ENCODE data around the gene KIAA0825.

Gene KIAA0825

DNA sequence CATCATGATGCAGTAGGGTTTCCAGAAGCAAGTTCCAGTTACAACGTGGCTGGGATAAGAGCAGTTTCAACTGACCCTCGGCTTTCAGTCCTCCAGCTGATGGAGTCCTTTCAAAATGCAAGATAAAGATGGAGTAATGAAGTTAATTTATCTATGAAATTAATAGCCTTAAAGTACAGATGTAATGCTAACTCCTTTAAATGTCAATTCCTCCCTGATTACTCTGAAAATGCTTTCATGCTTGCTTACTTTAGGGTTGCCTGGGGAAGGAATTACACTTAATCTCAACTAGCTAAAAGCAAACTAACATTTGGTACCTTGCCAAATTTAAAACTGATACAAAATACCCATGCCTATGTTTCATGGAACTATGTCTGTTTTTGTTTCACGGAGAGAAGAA lies 178.4 kb downstream of the KIAA0825 start:
- DNase-seq (ENCODE audit: low spot score), result no peak

DNA sequence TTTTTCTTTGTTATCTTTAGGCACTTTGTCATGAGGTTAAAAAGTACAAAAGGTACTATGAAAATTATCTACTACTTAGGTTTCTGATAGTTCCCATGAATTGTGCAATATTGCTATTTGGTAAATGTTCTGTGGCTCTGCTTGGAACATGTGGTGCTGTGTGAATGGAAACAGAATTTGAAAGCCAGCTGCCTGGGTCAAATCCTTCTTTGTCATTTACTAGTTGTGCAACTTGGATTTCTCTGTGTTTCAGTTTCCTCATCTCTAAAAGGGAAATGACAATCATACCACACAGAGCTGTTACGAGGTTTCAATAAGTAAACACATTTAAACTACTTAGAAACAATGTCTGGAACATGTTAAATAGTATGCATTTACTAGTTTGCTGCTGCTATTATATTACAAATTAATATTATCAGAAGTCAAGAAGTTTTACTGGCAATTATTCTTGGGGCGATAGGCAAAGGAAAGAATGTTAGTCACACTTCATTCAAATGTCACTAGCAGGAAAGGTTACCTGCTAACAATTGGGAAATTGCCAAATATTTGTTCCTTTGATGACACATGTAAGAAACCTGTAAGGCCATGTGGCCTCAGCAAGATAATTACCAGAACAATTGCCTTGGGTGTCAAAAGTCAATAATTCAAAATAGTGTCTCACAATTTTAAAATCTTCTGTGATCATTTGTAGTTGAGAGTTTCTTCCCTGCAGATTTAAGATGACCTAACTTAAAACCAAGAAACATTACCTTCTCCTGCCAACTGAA lies 184.8 kb downstream of the KIAA0825 start:
- peak; percentile 47 for DNase-seq (ENCODE audit: low spot score)

DNA sequence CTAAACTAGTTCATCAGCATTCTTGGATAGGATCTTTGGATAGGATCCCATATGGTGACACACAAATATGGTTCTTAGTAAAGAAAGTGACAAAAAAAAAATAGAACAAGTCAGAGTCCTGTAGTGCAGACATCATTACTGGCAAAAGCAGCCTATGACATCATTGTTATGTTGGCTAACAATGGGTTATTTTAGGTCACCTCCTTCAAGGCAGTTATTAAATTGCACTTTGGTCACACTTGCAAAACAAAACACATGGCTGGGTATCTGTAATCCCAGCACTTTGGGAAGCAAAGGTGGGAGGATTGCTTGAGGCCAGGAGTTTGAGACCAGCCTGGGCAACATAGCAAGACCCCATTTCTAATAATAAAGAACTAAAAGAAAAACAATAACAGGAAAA lies 185.9 kb downstream of the KIAA0825 start:
- DNase-seq (ENCODE audit: low spot score), result peak; percentile 8

DNA sequence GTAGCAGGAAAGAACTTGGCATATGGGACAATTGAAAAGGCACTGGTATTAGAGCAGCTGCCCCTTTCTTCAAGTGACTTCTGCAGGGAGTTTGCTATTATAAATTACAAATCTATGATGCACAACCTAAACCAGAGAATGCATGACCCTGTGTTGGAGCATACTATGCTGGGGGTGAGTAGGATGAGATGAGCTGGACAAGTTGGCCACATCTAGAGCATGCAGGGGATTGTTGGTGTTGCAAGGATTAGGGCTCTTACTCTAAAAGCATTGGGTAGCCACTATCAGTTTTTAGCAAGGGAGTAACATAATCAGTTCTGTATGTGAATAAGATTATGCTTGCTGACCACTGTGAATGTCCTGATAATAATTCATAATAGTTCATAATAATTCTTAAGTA lies 186.7 kb downstream of the KIAA0825 start:
- DNase-seq (ENCODE audit: low spot score), result no peak

DNA sequence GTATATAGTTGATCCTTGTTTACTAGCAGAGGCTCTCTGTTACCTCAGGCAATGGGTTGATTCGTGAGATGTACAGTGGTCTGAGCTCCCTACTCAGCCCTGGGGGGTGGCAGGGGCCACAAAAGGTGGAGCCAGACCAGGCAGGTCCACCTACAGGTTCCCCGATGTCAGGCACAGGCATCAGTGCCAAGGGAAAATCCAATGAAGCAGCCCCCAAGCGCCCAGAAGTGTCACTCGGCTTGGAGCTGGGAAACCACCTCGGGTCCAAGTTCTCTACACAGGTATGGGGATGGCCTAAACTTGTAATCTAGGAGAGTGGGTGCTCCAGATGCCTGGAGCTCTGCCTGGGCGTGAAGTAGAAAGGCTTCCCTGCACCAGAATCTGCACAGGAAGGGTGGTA lies 188.8 kb downstream of the KIAA0825 start:
- no peak for DNase-seq (ENCODE audit: low spot score)

DNA sequence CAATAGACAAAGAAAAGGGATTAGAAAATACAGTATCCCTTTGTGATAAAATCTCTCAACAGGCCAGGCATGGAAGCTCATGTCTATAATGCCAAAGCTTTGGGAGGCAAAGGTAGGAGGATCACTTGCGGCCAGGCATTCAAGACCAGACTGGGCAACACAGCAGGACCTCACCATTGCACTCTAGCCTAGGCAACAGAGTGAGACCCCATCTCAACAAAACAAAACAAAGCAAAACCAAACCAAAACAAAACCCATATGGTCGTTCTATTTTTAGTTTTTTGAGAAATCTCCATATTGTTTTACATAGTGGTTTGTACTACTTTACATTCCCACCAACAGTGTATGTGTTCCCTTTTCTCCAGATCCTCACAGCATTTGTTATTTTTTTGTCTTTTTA lies 193.0 kb downstream of the KIAA0825 start:
- DNase-seq (ENCODE audit: low spot score), result no peak

DNA sequence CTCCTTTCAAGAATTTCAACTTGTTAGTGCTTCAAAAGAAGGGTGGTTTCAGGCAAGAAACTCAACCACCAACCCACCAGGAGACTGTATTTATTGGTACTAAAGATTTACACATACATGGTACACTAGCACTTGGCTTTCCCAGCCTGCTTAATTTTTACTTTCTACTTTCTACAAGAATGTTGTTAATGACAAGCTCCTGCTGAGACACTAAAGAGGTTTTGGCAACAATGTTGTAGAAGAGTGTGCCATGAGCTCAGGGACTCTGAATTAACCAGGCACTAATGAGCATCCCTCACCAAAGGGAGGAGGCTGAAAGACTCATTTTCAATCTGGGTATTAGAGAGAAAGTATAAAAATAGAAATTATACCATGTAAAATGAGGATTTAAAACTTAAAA lies 195.0 kb downstream of the KIAA0825 start:
- no peak for DNase-seq (ENCODE audit: low spot score)

DNA sequence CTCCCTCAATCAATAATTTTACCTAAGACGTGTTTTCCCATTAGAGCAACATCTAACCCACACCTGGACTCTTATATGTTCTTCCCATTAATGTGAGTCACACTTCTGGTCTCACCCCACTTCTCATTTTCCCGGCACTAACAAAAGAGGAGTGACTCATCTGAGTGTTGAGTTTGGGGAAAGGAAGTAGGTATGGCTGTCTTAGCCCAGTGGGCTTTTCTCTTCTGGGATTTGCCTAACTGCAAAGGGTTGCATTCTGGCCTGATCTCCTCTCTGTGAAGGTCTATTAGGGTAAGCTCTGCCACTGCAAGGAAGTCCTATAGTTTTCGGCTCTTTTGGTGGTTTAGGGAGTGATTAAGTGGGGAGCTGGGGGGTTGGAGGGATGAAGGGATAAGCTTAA lies 195.6 kb downstream of the KIAA0825 start:
- peak; percentile 58 for DNase-seq (ENCODE audit: low spot score)

DNA sequence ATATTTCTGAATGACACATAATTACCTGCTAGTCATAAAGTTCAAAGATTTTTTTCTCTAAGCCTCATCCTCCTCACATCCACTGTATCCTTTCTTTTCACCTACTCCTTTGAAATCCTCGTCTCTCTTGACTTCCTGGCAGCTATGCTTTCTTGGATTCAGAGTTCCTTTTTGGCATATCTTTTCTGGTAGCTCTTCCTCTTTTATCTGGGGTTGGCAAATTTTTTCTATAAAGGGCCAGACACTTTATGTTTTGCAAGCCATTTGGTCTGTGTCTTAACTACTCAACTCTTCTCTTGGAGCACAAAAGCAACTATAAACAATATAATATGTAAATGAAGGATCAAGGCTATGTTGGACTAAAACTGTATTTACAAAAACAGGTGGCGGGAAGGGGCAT lies 197.5 kb downstream of the KIAA0825 start:
- no peak for DNase-seq (ENCODE audit: low spot score)

DNA sequence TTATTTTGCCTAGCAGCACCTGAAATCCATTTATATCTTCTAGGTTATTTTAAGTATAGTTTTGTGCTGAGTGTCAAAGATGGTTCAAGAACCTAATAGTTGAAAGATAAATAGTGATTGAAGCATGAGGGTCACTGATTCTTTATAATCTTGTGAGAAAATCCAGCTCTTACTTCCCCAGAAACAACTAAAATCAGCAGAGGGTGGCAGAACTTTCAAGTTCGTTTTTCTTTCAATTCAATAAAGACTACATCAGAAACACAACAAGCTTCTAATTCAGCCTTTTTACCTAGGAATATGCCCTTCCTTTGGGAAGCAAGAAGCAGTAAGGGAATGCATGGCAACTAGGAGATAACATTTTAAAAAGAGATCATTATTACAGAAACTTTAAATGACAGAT lies 202.6 kb downstream of the KIAA0825 start:
- DNase-seq (ENCODE audit: low spot score), result no peak

DNA sequence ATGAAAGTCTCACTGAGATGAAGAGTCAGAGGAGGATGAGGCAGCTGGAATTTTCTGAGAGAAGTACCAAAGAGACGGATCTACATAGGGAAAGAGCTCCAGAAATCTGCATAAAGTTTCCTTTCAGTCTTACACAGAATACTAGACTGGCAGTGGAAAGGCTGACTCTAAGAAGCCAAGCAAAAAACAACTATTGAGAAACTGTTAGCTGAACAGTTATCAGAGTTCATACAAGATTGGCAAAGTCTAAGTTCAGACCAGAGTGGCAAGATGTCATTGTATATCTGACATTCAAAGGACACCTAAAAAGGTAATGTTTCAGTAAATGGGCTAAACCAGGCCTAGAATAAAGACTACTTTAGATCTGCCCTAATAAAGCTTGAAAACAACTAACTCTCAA lies 209.0 kb downstream of the KIAA0825 start:
- no peak for DNase-seq (ENCODE audit: low spot score)

DNA sequence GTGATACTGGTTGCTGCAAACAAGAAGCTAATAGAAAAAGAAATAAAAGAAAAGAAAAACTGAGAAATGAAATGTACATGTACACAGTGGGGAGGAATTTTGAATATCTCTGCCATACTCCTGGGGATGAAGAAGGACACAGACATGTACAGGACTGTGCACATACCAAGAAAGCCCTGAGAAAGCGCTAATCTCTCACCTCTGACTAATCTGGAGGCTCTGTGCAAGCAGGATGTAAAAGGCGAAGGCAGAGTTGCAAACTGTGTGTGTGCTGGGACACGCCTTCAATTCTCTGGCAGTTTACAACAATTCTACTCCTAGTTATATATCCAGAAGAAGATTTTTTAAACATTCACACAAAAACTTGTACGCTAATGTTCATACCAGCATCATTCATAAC lies 211.4 kb downstream of the KIAA0825 start:
- DNase-seq (ENCODE audit: low spot score), result no peak

DNA sequence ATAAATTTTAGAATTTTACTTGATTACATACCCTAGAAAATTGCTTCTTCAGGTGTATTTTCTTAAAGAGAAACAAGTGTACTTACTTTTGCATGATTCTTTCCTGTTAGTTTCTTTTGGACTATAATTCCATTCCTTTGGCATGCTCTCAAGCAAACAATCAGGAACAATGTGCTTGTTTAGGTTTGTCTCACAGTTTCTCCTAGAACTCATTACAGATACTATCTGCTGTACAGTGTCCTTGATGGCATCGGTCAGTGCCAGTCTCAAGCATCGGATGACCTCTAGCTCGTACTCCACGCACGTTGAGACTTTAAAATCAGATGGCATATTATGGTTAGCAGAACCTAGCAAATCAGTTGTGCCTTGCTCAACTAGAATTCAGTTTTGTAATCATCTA lies 214.9 kb downstream of the KIAA0825 start:
- no peak for DNase-seq (ENCODE audit: low spot score)

DNA sequence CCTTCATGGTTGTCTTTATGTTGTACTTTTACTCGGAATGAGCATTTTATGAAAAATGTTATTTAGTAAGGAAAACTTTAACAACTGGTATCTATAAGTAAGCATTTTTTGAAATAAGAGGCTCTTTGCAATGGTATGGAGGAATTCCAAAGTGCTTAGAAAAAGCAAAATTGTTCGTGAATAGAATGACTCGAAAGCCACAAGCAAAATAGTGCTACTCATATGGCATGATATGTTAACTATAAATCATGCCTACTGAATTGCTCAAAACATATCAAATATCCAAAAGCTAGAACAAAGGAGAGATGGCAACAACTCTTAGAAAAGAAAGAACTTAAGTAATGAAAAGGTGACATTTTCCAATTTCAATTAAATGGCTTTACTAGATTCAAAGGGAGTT lies 216.3 kb downstream of the KIAA0825 start:
- no peak for DNase-seq (ENCODE audit: low spot score)

DNA sequence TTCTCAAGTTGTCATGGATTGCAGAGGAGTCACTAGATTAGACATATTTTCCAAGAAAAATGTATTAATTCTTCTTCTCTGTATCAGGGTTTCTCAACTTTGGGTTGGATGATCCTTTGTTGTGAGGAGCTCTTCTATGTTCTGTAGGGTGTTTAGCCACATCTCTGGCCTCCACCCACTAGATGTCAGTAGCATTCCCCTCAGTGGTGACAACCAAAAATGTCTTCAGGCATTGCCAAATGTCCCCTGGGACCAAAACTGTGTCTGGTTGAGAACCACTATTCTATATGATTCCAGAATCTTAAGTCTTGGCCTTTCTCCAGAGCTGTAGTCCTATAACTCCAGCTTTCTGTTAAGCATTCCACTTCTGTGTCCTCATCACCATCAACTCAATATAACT lies 220.9 kb downstream of the KIAA0825 start:
- DNase-seq (ENCODE audit: low spot score), result no peak

DNA sequence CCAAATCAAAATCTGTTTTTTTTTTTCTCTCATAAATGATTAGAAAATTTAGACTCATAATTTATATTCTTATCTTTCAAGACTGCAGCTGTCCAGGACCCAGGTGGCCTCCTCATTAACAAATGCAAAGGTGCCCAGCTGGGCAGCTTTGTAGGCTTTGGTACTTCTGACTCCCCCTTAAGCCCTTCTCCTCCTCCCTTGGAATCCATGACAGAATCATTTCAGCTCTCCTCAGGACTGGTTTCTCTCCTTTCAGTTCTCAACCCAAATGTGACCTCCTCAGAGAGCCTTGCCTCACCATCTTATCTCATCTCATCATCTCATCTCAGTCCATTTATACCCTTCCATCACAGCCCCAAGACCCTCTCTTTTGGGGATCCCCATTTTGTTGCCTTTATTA lies 221.7 kb downstream of the KIAA0825 start:
- DNase-seq (ENCODE audit: low spot score), result no peak

DNA sequence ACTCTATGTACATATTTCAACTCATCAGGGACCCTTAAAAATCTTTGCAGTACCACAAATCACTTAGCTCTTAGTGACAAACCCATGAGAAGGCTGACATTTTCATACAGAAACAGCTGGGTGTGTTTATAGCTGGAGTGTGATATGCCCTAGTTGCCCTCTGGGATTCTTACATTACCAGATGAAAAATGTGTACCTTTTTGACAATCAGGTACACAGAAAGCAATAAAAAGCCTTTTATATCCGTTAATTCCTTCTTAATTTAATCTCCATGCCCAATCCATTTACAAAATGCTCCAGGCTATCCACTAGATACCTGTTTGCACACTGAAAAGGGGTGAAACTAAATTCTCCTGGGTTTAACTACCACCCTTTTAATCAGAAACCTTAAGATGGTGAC lies 222.9 kb downstream of the KIAA0825 start:
- DNase-seq (ENCODE audit: low spot score), result no peak

DNA sequence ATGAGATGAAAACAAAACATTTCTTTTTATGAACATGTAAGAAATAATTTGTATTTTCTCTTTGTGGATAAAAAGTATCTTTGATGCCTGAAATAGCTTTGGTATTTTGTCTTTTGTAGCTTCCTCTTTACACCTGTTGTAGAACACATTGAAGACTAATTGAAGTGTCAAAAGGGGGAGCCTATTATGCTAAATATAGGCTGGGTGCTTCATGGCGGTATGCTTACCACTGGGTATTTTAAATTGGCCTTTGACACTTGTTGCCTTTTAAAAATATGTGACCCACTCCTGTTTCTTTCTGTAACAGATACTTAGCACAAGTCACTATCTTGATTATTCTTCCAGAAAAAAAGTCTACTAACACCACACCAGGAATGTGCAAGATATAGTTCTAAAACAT lies 226.4 kb downstream of the KIAA0825 start:
- DNase-seq (ENCODE audit: low spot score), result no peak

DNA sequence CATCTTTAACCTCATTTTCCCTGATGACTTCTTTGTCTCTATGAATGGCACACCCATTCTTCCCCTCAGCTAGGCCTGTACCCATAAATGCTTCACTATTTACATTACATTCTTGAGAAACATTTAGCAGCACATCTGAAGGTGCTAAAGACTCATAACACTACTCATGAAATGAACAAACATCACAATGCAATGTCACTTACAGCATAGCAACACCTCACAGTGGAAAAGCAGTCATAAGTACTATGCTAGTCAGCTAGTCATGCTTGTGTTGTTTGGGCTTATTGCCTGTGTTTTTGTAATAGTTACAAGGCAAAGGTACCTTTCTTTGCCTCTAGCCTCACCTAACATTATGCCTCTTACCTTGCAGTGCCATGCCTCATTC lies 228.9 kb downstream of the KIAA0825 start:
- no peak for DNase-seq (ENCODE audit: low spot score)

DNA sequence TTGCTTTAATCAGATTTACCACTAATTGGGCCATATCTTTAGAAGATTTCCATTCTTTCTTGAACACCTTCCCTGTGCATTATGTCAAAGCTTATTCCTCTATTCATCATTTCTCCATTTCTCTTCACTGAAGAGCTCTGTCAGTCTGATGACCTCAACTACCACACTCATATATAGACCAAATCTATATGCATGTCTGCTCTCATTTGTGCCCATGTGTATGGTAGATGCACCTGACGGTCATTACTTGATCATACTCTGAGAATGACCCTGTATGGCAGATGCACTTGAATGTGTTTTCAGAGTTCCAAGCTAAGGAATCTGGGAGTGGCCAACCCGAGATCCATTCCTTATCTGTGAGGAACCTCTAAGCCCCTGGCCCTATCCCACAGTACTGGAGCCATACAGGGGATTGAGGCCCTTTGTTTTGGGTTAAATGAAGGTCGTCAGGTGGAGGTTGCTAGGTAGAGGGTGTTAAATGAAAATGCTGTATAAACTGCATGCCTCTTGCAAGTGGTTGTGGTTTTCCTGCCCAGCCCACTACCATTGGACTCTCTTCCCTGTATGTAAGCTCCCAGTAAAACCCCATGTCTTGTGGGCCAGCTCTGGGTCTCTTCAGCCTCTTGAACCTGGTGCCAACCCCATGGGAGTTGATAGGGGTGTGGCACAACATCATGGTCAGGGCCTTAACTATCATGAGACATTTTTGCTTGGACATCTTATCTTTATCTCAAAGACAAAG lies 229.5 kb downstream of the KIAA0825 start:
- DNase-seq (ENCODE audit: low spot score), result no peak

DNA sequence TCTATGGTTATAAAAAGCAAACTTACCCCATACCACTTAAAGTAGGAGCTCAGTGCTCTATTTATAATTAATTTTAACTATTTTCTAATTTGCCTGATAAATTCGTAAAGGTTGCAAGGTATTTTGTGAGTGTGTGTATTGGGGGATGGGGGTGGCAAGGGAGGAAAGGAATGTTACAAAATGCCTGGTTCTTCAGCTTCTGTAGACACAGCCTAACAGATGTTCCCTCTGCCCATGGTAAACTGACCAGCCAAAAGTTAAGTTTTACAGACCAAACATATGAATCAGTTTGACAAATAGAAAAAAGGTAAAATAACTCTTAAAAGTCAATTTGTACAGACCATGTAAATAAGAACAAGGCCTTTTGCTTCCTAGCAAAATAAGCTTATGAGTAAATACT lies 232.6 kb downstream of the KIAA0825 start:
- DNase-seq (ENCODE audit: low spot score), result no peak

DNA sequence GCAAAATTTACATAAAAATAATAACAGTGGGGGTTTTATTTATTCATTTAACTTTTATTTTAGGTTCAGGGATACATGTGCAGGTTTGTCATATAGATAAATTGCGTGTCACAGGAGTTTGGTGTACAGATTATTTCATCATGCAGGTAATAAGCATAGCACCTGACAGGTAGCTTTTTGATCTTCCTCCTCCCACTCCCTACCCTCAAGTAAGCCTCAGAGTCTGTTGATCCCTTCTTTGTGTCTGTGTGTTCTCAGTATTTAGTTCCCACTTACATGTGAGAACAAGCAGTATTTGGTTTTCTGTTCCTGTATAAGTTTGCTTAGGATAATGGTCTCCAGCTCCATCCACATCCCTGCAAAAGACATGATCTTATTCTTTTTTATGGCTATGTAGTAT lies 240.3 kb downstream of the KIAA0825 start:
- no peak for DNase-seq (ENCODE audit: low spot score)

DNA sequence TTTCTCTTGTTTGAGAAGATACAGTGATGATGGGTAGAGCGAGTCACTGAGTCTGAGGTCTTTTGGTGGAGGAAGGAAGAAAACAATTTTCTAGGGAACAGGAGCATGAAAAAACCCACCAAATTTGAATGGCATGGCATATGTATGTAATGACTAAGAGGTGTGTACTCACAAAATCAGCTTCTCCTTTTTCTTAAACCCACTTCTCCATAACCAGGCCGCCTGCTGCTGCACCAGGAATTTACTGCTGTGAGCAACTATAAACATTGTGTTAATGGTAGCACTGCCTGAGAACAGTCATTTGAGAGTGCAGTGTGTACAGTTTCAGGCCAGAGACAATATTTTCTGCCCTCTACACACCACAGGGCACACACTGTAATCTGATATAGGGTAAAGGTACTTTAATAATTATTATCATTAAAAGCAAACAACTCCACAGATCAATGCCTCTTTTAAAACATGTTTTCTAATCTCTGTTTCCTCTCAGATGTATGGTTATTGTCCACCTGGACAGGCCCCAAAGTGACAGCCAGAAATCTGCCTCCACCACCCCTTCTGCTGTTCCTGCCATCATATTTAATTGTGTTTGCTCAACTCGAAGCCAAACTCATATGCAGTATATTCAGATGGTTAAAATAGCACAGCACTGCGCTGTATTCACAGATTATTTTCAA lies 241.6 kb downstream of the KIAA0825 start:
- no peak for DNase-seq (ENCODE audit: low spot score)
